GM18868 (cell line): Measurements from ENCODE around the gene IL1RAPL1.
"Not testable (repeated sequence)": the region's sequence is repeated elsewhere in the genome, so short reads cannot be mapped to it uniquely, and the experiment has no call there.

Experiments
- ATAC-seq: cut with Tn5 transposase; IDR thresholded peaks from one replicate; pipeline ENCODE4 v1.9.1; 2021; ENCODE audit warnings: mild to moderate bottlenecking, moderate library complexity; ENCODE audit not compliant: unreplicated experiment

Gene IL1RAPL1

GRCh38 chrX:29082558-29082957 is 495.3 kb downstream of the IL1RAPL1 start:
- no peak for ATAC-seq

GRCh38 chrX:29083823-29084222 is 496.6 kb downstream of the IL1RAPL1 start:
- no peak for ATAC-seq

DNA sequence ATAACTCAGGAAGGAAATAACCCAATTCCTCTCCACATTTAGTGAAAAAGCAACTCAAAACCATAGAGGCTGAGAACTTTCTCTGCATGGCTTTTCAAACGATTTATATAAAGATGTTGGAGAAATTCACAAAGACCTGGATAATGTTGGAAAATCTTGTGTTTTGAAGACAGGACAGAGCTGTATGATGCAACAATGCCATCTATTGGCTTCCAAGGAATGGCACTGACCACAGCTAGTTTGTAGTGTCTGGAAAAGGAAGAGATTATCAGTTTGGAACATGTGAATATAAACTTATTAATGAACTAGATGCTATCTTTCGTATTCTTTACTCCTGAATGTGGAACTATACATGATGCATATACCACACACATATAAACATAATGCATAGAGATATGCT is 503.6 kb downstream of the IL1RAPL1 start:
- no peak for ATAC-seq

GRCh38 chrX:29107231-29107630 is 520.0 kb downstream of the IL1RAPL1 start:
- no peak for ATAC-seq

- no peak for ATAC-seq
Observed at GRCh38 chrX:29110041-29110440, 522.8 kb downstream of the IL1RAPL1 start.

- ATAC-seq = no peak
Observed at GRCh38 chrX:29113221-29113620, 526.0 kb downstream of the IL1RAPL1 start.

- not testable (repeated sequence) for ATAC-seq
Observed at GRCh38 chrX:29122817-29123216, 535.6 kb downstream of the IL1RAPL1 start.

DNA sequence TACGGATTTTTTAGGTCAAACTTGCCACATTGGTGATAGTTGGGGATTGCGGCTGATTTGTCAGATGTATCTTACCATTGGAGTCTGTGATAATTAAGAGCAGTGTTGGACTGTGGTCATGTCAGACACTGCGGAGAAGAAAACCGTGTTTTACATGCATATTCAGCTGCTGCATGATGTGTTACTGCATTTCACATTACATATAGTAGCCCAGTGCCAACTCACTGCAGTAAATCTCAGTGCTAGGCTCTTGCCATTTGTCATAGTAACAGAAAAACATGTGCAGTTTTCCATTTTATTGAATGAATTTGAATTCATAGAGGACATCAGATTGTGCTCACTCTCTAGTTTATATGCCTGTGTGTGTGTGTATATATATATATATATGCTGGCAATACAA is 543.7 kb downstream of the IL1RAPL1 start:
- no peak for ATAC-seq

GRCh38 chrX:29136904-29137303 is 549.7 kb downstream of the IL1RAPL1 start:
- ATAC-seq = no peak

GRCh38 chrX:29138003-29138402 is 550.8 kb downstream of the IL1RAPL1 start:
- no peak for ATAC-seq

DNA sequence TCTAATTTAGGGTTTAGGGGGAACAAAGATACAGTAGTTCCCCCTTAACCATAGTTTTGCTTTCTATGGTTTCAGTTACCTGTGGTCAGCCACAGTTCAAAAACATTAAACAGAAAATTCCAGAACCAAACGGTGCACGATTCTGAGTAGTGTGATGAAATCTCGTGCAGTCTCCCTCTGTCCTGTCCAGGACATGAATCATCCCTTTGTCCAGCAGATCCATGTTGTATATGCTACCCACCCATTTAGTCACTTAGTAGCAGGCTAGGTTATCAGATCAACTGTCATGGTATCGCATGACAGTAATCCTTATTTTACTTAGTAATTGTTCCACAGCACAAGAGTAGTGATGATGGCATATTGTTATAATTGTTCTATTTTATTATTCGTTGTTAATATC is 556.1 kb downstream of the IL1RAPL1 start:
- ATAC-seq = no peak

- no peak for ATAC-seq
Observed at GRCh38 chrX:29143756-29144155, 556.5 kb downstream of the IL1RAPL1 start.

GRCh38 chrX:29145316-29145715 is 558.1 kb downstream of the IL1RAPL1 start:
- ATAC-seq = no peak

GRCh38 chrX:29148511-29148910 is 561.3 kb downstream of the IL1RAPL1 start:
- ATAC-seq = no peak

DNA sequence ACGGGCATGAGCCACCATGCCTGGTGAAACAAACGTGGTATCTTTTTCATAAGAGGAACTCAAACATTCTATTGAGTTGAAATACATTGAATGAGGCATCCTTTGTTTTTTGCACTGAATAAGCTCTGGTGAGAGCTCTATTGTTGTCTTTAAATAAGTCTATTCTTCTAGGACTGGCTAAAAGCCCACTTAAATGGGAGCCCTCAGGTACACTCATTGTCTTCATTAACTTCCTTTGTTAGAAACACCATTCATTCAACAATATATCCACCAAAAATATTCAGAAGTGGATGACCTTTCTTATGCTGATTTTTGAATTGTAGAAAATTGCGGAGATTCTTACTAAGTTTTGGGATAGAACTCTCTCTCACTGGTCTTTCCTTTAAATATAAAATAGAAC is 568.0 kb downstream of the IL1RAPL1 start:
- ATAC-seq = no peak

- ATAC-seq = no peak
Observed at GRCh38 chrX:29172880-29173279, 585.6 kb downstream of the IL1RAPL1 start.

- no peak for ATAC-seq
Observed at GRCh38 chrX:29187264-29187663, 600.0 kb downstream of the IL1RAPL1 start.

- ATAC-seq = no peak
Observed at GRCh38 chrX:29196501-29196900, 609.3 kb downstream of the IL1RAPL1 start.

DNA sequence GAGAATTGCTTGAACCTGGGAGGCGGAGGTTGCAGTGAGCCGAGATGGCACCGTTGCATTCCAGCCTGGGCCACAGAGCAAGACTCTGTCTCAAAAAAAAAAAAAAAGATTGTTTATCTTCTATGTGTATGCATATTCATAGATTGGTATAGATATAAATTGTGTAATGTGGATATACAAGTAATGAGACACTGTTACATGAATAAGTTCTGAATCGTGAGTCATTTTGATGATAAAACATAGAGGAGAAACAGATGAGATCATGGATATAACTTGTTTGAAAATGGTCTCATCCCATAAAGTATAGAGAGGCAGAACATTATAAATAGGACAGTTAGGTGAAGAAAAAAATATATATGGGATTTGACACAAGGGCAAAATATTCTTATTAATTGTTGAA is 628.0 kb downstream of the IL1RAPL1 start:
- ATAC-seq = no peak

- no peak for ATAC-seq
Observed at GRCh38 chrX:29225670-29226069, 638.4 kb downstream of the IL1RAPL1 start.

- ATAC-seq = no peak
Observed at GRCh38 chrX:29229802-29230201, 642.6 kb downstream of the IL1RAPL1 start.

DNA sequence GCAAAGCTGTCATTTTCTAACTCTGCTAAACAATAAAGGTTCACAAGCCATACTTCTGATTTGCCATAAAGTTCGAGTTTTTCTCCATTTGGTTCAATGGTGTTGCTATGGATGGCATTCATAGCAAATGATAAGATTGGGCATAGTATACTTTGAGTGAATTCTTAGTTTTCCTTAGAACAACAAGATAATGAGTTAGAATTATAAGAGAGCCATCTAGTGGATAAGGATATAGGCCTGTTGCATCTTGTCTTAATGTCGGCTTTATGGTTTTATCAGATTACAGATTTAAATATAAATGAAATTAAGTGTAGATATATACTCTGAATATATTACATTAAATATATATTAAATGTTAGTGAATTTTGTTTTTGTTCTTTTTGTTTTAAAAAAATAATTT is 644.6 kb downstream of the IL1RAPL1 start:
- no peak for ATAC-seq

- ATAC-seq = no peak
Observed at GRCh38 chrX:29233592-29234183, 646.4 kb downstream of the IL1RAPL1 start.
